GM21381 (cell line): ENCODE measurements around the gene ZPBP2.
"Not testable (repeated sequence)": the region's sequence is repeated elsewhere in the genome, so short reads cannot be mapped to it uniquely, and the experiment has no call there.

ENCODE experiments used
- ATAC-seq: cut with Tn5 transposase; IDR thresholded peaks from one replicate; pipeline ENCODE4 v1.9.1; 2021; ENCODE audit warnings: mild to moderate bottlenecking, moderate library complexity; ENCODE audit not compliant: unreplicated experiment

ZPBP2 gene

GRCh38 chr17:39854909-39855308, 13.1 kb upstream of the ZPBP2 start:
- no peak for ATAC-seq

DNA sequence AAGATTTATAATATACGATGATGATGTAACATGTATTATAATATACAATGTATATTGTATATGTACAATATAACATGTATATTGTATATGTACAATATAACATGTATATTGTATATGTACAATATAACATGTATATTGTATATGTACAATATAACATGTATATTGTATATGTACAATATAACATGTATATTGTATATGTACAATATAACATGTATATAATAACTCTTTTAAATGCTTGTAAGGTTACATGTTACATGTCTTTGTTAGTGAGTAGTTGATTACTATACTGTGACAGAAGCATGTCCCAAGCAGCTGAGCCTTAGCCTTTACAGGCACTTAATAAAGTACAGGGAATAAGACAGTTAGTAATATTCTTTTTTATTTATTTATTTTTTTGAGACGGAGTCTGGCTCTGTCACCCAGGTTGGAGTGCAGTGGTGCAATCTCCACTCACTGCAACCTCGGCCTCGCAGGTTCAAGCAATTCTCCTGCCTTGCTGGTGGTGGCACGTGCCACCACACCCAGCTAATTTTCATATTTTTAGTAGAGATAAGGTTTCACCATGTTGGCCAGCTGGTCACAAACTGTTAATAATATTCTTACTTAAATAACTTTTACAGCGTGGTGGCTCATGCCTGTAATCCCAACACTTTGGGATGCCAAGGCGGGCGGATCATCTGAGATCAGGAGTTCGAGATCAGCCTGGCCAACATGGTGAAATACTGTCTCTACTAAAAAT, 11.9 kb upstream of the ZPBP2 start:
- ATAC-seq, result not testable (repeated sequence)

DNA sequence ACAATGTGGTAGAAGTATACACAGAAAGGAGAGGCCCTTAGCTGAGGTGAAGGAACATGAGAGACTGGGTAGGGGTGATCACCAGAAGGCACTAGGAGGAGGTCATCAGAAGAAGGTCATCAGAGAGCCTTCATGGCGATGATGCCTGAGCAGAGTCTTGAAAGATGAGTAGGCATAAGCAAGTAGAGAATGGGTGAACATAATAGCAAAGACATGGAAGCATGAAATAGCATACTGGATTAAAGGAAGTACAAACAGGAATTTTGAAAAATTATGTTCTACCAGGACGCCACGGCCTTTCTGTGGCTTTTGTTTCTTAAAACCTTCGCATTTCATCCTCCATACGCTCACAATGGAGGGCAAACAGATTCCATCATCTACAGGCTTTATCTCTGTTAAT, 6.8 kb upstream of the ZPBP2 start:
- ATAC-seq, result no peak

DNA sequence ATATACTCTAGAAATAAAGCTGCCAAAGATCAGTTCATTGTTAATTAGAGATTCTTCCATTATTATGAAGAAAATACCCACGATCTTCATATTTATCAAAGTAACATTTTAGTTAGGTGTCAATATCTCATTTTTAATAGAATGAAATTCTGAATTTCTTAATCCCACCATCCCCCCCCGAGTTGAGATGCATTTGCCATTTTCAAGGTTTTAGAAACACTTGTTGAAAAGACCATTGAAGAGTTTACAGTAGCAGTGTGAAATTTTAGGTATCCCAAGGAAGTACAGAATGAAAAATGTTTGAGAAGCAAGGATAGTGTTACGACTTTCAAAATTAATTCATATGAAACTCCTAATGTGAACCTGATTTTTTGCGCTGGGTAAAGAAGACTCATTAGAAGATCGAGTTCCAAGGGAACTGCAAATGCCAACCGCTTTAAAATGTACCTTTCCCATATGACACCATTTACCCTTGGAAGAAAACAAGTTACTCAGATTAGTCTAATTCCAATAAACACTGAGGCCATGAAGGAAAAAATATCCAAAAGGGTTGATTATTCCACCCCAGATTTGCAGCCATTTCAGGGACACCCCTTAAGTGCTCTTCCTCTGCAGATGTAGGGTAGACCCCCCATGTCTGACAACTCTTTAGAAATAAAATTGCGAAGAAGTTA, 4.6 kb upstream of the ZPBP2 start:
- ATAC-seq, result no peak

DNA sequence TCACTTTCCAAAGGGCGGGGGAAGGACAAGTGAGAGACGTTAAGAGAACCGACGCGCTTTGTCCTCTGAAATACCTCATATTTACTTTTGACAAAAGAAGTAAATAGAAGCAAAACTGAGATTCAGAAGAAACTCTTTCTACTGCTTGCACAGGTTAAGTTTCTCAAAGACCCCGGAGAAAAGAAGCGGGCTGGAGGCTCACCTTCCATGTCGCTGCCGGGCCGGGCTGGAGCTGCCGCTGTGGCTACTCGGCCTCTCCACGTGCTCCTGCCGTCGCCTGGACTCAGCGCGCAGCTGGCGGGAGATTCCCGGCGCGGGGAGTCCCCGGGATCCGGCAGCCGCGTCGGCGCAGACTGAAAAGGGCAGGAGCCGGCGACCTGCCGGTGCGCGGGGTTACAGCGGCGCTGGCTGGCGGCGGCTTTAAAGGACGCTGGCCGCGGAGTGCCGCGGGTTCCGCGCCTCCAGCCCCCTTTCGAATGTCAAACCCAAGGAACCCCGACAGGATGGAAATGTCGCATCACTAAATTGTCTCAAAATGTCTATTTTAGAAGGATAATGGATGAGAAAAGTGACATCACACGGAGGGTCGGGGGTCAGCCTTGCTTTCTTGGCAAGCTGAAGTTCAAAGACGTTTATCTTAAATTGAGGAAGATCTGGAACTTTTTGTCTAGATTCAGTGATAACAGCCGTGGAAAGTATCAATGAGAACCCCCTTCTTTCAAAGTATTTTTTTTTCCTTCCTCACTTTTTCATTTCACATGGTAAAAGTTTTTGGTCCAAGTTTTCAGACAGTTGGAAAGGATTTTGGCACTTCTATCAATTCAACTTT, 3.9 kb upstream of the ZPBP2 start, which contains the start of gene IKZF3:
TSS of gene IKZF3 (minus strand) at position 395 of the 829 bp plus-strand sequence. CDS start at position 209, 186 bp downstream.
- peak; percentile 37 for ATAC-seq

- no peak for ATAC-seq
These were observed 1.8 kb upstream of the ZPBP2 start for GRCh38 chr17:39866013-39866730.

GRCh38 chr17:39867084-39867879, 720 bp upstream of the ZPBP2 start:
- ATAC-seq, result peak; percentile 46

DNA sequence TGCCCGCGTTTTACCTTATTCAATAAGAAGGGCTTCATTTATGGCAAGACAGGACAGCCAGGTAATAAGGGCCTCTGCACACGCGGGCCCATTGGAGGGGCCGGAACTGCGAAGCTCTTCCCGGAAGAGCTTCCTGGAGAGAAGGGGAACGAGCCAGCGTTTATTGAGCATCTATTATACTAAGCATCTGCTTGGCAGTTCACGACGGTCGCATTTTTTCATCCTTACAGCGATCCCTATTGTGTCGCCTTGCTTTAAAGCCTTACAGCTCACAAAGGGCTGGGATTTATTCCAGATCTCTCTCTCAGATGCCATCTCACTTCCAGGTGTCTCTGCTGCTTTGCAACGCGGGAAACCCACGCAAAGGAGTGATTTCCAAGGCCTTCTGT, 546 bp downstream of the ZPBP2 start:
- ATAC-seq, result no peak

DNA sequence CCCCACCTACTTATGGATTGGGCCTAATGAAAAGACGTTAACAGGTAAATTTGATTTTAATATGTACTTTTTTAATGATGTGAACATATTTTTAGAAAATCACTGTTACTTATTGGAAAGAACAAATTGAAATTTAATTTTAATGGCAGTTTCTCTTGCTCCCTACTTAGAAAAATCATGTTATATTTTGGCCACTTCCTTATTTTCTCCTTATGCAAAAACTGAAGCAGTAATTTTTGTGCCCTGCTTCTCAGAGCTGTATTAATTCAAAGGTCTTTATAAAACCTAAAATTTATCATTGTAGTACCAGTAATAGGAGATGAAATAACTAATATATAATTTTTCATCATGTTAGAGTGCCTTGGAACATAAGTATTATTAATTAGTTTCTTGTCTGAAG, 2.8 kb downstream of the ZPBP2 start:
- no peak for ATAC-seq

- ATAC-seq, result no peak
These were observed 3.8 kb downstream of the ZPBP2 start for GRCh38 chr17:39871801-39872200.

- ATAC-seq, result no peak
These were observed 4.7 kb downstream of the ZPBP2 start for GRCh38 chr17:39872751-39873150.

DNA sequence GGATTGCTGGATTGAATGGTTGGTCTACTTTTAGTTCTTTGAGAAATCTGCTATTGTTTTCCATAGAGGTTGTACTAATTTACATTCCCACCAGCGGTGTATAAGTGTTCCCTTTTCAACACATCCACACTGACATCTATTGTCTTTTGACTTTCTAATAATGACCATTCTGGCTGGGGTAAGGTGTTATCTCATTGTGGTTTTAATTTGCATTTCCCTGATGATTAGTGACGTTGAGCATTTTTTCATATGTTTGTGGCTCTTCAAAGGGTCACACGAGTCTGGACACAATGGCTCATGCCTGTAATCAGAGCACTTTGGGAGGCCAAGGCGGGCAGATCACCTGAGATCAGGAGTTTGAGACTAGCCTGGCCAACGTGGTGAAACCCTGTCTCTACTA, 18.1 kb downstream of the ZPBP2 start:
- not testable (repeated sequence) for ATAC-seq

DNA sequence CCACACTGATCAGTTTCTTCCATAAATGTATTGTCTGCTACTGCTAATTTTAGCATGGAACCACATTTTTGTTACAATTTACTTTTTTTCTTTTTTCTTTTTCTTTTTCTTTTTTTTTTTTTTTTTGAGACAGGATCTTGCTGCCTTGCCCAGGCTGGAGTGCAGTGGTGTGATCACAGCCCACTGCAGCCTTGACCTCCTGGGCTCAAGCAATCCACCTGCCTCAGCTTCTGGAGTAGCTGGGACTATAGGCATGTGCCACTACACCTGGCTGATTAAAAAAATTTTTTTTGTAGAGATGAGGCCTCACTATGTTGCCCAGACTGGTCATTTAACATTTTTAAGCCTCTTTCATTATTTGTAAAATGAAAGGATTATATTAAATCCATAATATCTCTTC, 19.1 kb downstream of the ZPBP2 start:
- no peak for ATAC-seq

- no peak for ATAC-seq
These were observed 21.2 kb downstream of the ZPBP2 start for GRCh38 chr17:39889200-39889599.

GRCh38 chr17:39894681-39895376, 26.8 kb downstream of the ZPBP2 start:
- ATAC-seq, result no peak

DNA sequence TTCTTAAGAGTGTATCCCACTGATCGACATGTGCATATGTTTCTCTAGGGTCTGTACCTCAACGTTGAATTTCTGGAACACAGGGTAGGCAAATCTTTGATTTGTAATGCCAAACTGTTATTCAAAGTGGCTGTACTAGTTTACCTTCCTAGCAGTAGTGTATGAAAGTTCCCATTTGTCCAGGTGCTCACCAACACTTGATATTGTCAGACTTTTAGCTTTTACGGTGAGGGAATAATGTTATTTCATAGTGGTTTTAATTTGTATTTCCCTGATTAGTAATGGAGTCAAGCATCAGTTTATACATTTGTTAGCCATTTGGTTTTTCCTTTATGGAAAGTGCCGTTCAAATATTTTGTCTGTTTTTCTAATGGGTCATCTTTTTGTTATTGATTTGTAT, 30.1 kb downstream of the ZPBP2 start:
- no peak for ATAC-seq

GRCh38 chr17:39899215-39899614, 31.2 kb downstream of the ZPBP2 start:
- ATAC-seq, result no peak

- ATAC-seq, result not testable (repeated sequence)
These were observed 34.0 kb downstream of the ZPBP2 start for GRCh38 chr17:39902027-39902426.

GRCh38 chr17:39903158-39903884, 35.3 kb downstream of the ZPBP2 start:
- no peak for ATAC-seq
